Hepatocyte (in vitro differentiated cells): ENCODE data around the gene CAPN2. TPM values are rescaled to one million over a fixed set of nuclear protein-coding genes. Genes with fewer than 3 reads are reported as not detected.
A peak's percentile ranks its signal among the peaks of the same experiment; 100 is the strongest.

Experiments
- DNase-seq: peaks from one replicate; pipeline ENCODE4 v3.0.0-alpha.2; 2016; ENCODE audit warnings: low spot score
- H2AFZ ChIP-seq: fragments of 200-600 bp; sonication (generic); 2 replicates; pipeline ENCODE4 v1.6.0; 2016; ENCODE audit warnings: antibody characterized with exemption, mild to moderate bottlenecking
- H3K27ac ChIP-seq: fragments of 200-600 bp; sonication (generic); 2 replicates; pipeline ENCODE4 v1.5.1; 2016; ENCODE audit warnings: mild to moderate bottlenecking
- H3K27me3 ChIP-seq: fragments of 200-600 bp; sonication (generic); 2 replicates; pipeline ENCODE4 v1.6.1; 2016
- H3K36me3 ChIP-seq: fragments of 200-600 bp; sonication (generic); replicated peaks from 2 replicates; pipeline ENCODE4 v1.5.1; 2016; ENCODE audit warnings: low read depth; ENCODE audit not compliant: insufficient read depth
- H3K4me1 ChIP-seq: fragments of 200-600 bp; sonication (generic); 2 replicates; pipeline ENCODE4 v1.5.1; 2016; ENCODE audit warnings: mild to moderate bottlenecking, moderate library complexity; ENCODE audit not compliant: insufficient read depth
- H3K4me2 ChIP-seq: fragments of 200-600 bp; sonication (generic); 2 replicates; pipeline ENCODE4 v1.6.0; 2016
- H3K4me3 ChIP-seq: fragments of 200-600 bp; sonication (generic); 2 replicates; pipeline ENCODE4 v1.5.1; 2016; ENCODE audit warnings: mild to moderate bottlenecking
- H3K79me2 ChIP-seq: fragments of 200-600 bp; sonication (generic); 2 replicates; pipeline ENCODE4 v1.6.0; 2017; ENCODE audit warnings: mild to moderate bottlenecking
- H3K9me2 ChIP-seq: fragments of 200-600 bp; sonication (generic); replicated peaks from 2 replicates; pipeline ENCODE4 v1.6.0; 2017; ENCODE audit warnings: mild to moderate bottlenecking; ENCODE audit not compliant: insufficient read depth
- H3K9me3 ChIP-seq: fragments of 200-600 bp; sonication (generic); 2 replicates; pipeline ENCODE4 v1.5.1; 2016; ENCODE audit warnings: low read depth, mild to moderate bottlenecking
- H4K20me1 ChIP-seq: fragments of 200-600 bp; sonication (generic); 2 replicates; pipeline ENCODE4 v1.6.0; 2016; ENCODE audit warnings: mild to moderate bottlenecking; ENCODE audit not compliant: insufficient read depth, poor library complexity, severe bottlenecking
- CTCF ChIP-seq: fragments of 200-600 bp; sonication (generic); IDR thresholded peaks from 2 replicates; pipeline ENCODE4 v1.5.1; 2016; ENCODE audit warnings: antibody characterized with exemption, mild to moderate bottlenecking; ENCODE audit not compliant: poor library complexity
- EZH2 ChIP-seq: fragments of 200-600 bp; sonication (generic); IDR thresholded peaks from 2 replicates; pipeline ENCODE4 v1.6.1; 2016; ENCODE audit warnings: antibody characterized with exemption, mild to moderate bottlenecking, borderline replicate concordance
- EZH2phosphoT487 ChIP-seq: fragments of 200-600 bp; sonication (generic); IDR thresholded peaks from one replicate; pipeline ENCODE4 v1.6.1; 2018; ENCODE audit warnings: antibody characterized with exemption, mild to moderate bottlenecking, low read depth, moderate library complexity; ENCODE audit not compliant: unreplicated experiment, severe bottlenecking
- WGBS: methylation state at CpG from one replicate; pipeline ENCODE4 v1.1.6; 2016; ENCODE audit warnings: low lambda C conversion rate; ENCODE audit errors: missing lambda C conversion rate; 5-methylcytosine and 5-hydroxymethylcytosine counted together
- polyA plus RNA-seq: library from polyadenylated mRNA; unstranded; fragments of >200 nt; fragmentation: Nextera tagmentation; extraction: Ambion mirVana; gene quantifications from 2 replicates; pipeline ENCODE4 v1.2.1, GENCODE V29; 2016
- total RNA-seq: library from RNA; depleted of rRNA; stranded (reverse); fragments of >200 nt; gene quantifications from 2 replicates; pipeline ENCODE4 v1.2.3, GENCODE V29; 2014

CAPN2 gene
- total and polyA plus RNA-seq, 2 experiments from 2014 or later: 147 to 162 TPM

GRCh38 chr1:223726380-223727001 lies 14.2 kb downstream of the CAPN2 start:
- Histone ChIP-seq H3K79me2 (peaks cover 73% of the 10 kb centered on the region), H3K36me3 (no peaks in the 10 kb centered on the region), H3K9me3 (no peaks in the 10 kb centered on the region), H3K27me3 (no peaks in the 10 kb centered on the region), H4K20me1 (no peaks in the 10 kb centered on the region), H3K27ac (peak overlapping the region; percentile 93), H3K4me3 (no peak overlapping the region), H2AFZ (no peak overlapping the region), H3K9me2 (no peaks in the 10 kb centered on the region), H3K4me1 (peaks cover 34% of the 10 kb centered on the region), H3K4me2 (peak overlapping the region; percentile 64)
- 35% methylated on average over 9 of the region's 9 CpGs for WGBS
- DNase-seq: peak; percentile 91
- TF ChIP-seq CTCF: no peak
- no peak for TF ChIP-seq EZH2phosphoT487
- TF ChIP-seq EZH2: no peak

DNA sequence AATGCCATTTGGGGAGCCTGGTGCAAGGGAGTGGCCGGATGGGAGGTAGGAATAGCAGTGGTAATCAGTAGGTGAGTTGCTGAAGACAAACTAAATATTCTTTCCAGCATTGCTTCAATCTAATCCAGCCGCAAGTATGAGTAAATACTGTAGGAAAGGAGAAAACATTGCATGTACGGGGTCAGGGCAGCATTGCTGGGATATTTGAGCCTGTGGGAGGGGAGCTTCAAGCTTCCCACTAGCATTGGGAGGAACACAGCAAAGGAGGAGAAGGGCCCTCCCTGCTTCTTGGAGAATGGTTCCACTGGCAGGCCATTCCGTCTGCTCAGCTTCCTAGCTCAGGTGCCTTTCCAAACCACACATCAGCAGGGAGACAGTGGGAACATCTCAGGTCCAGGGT lies 15.2 kb downstream of the CAPN2 start:
- no peak for DNase-seq
- peaks cover 43% of the 10 kb centered on the region for H3K4me1 ChIP-seq
- no peaks in the 10 kb centered on the region for H3K27me3 ChIP-seq
- H3K4me3 ChIP-seq: no peak overlapping the region
- no peaks in the 10 kb centered on the region for H3K9me3 ChIP-seq
- no peaks in the 10 kb centered on the region for H3K36me3 ChIP-seq
- peaks cover 79% of the 10 kb centered on the region for H3K79me2 ChIP-seq
- TF ChIP-seq EZH2phosphoT487 (no peak), CTCF (no peak), EZH2 (no peak)
- H2AFZ ChIP-seq: no peak overlapping the region
- no peaks in the 10 kb centered on the region for H4K20me1 ChIP-seq
- peak overlapping the region; percentile 57 for H3K4me2 ChIP-seq
- H3K9me2 ChIP-seq: no peaks in the 10 kb centered on the region
- H3K27ac ChIP-seq: peak overlapping the region; percentile 93
- WGBS: 67% methylated on average over 4 of the region's 4 CpGs

DNA sequence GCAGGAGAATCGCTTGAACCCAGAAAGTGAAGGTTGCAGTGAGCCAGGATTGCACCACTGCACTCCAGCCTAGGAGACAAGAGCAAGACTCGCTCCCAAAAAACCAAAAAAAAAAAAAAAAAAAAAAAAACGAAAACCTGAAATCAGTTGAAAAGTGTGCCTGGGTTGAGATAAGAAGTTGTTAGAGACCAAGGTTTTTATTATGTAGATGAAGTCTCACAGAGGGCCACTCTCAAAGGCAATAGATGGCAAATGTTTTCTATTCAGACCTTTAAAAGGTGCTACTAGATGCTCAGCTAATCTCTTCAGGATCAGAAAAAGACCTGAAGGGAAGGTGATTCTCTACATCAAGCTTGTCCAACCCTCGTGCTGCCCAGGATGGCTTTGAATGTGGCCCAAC lies 17.6 kb downstream of the CAPN2 start:
- H3K9me3 ChIP-seq: no peaks in the 10 kb centered on the region
- 61% methylated on average over 4 of the region's 4 CpGs for WGBS
- no peak overlapping the region for H3K4me2 ChIP-seq
- peaks cover 60% of the 10 kb centered on the region for H3K4me1 ChIP-seq
- DNase-seq: no peak
- H3K36me3 ChIP-seq: no peaks in the 10 kb centered on the region
- no peaks in the 10 kb centered on the region for H4K20me1 ChIP-seq
- no peaks in the 10 kb centered on the region for H3K27me3 ChIP-seq
- H3K9me2 ChIP-seq: no peaks in the 10 kb centered on the region
- TF ChIP-seq CTCF (no peak), EZH2phosphoT487 (no peak), EZH2 (no peak)
- peak overlapping the region; percentile 77 for H3K27ac ChIP-seq
- H3K4me3 ChIP-seq: no peak overlapping the region
- H2AFZ ChIP-seq: no peak overlapping the region
- peaks cover 68% of the 10 kb centered on the region for H3K79me2 ChIP-seq
